ENCODE measurements around the gene SLCO2A1. TPM values are rescaled to one million over a fixed set of nuclear protein-coding genes. Genes with fewer than 3 reads are reported as not detected.

SLCO2A1 gene
- total and polyA plus RNA-seq, 3 donors from 2014 or later, result 2.2 to 5.3 (median 2.5) TPM

DNA sequence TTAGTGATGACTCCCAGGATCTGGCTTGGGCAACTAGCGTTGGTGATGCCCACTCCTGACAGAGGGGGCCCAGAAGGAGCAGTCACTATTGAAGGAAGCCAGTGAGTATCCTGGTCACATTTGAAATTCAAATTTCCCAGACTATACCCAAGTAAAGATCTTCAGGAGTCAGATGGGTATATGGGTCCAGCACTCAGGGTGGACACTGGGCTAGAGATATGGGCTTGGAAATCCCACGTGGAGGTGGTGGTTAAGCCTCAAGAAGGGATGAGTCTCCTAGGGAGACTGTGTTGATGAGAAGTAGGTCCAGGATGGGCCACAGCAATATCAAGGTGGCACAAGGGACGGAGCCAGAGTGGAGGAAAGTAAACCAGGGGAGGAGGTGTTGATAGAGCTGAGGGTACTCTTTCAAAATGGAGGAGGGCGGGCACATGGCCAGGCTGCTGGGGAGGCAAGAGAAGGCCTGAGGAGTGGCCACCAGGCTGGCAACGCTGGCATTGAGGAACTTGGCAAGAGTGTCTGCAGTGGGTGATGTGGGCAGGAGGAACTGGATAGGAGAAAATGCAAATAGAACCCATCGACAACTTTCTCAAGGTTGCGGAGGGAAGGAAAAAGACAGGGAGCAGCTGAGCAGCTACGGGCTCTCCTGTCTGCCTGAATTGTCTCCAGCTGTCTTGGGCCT, 3.7 kb upstream of the SLCO2A1 start:
- intact Hi-C loops (cut with DNase I; ENCODE audit: low total_unique reads), result no loop called here
- no peaks in the 10 kb centered on the region for H3K9me3 ChIP-seq
- H3K36me3 ChIP-seq (ENCODE audit: low read depth, missing control alignments), result no peaks in the 10 kb centered on the region
- 86 to 93% methylated on average over 8 of the region's 8 CpGs for whole genome bisulfite sequencing, 2 donors
- H3K4me1 ChIP-seq, result peaks cover 3% of the 10 kb centered on the region
- H3K4me3 ChIP-seq, result no peak overlapping the region
- no peaks in the 10 kb centered on the region for H3K27me3 ChIP-seq
- TF ChIP-seq POLR2A (IDR thresholded peaks at IDR 0.05), result no peak
- TF ChIP-seq, protein P1, sequence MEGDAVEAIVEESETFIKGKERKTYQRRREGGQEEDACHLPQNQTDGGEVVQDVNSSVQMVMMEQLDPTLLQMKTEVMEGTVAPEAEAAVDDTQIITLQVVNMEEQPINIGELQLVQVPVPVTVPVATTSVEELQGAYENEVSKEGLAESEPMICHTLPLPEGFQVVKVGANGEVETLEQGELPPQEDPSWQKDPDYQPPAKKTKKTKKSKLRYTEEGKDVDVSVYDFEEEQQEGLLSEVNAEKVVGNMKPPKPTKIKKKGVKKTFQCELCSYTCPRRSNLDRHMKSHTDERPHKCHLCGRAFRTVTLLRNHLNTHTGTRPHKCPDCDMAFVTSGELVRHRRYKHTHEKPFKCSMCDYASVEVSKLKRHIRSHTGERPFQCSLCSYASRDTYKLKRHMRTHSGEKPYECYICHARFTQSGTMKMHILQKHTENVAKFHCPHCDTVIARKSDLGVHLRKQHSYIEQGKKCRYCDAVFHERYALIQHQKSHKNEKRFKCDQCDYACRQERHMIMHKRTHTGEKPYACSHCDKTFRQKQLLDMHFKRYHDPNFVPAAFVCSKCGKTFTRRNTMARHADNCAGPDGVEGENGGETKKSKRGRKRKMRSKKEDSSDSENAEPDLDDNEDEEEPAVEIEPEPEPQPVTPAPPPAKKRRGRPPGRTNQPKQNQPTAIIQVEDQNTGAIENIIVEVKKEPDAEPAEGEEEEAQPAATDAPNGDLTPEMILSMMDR (IDR thresholded peaks at IDR 0.05), result no peak
- H3K27ac ChIP-seq, result no peak overlapping the region
- DNase-seq, result no peak

DNA sequence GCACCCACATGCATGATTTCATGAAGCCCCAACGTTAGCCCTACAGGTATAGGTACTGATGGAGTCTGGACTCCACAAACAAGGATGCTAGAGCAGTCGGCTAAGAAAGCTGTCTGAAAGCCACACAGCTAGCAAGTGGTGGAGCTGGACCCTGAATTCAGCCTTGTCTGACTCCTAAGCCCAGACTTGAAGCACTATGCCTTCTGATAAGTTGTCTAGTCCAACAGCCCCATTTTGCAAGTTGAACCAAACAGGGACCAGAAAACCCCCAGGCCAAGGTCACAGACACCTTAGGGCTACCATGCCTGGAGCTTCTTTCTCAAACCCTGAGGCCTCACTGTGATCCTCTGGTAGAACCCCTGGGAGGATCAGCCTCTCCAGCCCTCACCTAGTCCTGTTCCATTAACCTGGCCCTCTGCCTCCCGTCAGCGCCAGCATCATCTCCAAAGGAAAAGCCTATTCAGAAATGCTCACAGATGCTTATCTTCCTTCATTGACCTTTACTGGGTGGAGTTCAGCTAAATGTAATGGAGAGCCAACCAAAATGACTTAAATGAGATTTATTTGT, 1.7 kb upstream of the SLCO2A1 start:
- no peak for TF ChIP-seq POLR2A (IDR thresholded peaks at IDR 0.05)
- H3K27ac ChIP-seq, result no peak overlapping the region
- peaks cover 3% of the 10 kb centered on the region for H3K4me1 ChIP-seq
- intact Hi-C loops (cut with DNase I; ENCODE audit: low total_unique reads), result no loop called here
- H3K27me3 ChIP-seq, result no peaks in the 10 kb centered on the region
- no peak overlapping the region for H3K4me3 ChIP-seq
- 80 to 93% methylated on average over 1 to 4 of the region's 4 CpGs for WGBS, 2 donors
- H3K36me3 ChIP-seq (ENCODE audit: low read depth, missing control alignments), result no peaks in the 10 kb centered on the region
- DNase-seq, result no peak
- H3K9me3 ChIP-seq, result no peaks in the 10 kb centered on the region

DNA sequence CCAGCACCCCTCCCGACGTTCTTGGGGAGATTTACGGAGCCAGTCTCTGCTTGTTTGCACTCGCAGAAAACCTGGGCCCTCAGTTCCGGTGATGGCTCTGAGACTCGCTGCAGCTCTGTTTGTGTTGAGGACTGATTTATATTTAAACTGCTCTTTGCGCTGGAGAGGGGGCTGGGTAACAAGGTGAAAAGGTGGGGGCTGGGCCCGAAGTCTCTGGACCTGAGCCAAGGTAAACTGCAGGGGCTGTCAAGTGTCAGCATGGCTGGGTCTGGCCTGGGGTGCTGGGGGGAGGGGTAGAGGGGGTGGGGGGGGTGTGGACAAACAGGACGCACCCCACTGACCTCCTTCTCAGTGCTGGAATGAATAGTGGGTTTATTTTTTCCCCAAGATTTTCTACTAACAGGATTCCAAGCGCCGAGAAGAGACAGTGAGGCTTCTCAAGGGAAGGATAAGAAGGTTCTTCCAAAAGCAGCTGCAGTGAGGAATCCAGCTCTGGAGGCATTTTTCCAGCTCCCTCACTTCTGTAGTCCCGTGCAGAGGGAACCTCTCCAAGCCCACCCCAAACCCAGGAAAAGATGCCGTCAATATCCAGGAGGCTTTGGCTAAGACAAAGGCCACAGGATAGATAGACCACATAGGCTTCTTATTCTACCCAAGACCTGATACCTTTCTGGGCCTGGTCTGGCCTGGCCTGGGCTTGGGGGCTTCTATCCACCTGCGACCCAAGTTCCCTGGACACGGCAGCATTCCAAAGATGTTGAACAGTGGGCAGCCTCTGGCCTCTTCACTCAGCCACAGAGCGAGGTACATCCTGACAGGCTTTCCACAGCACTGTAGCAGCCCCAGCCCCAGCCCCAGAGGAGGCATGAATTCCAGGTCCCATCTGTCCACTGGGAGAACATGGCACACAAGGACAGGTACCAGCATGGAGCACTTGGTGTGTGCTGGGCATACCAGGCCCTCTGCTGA, 938 bp upstream of the SLCO2A1 start:
- no peaks in the 10 kb centered on the region for H3K27me3 ChIP-seq
- no peaks in the 10 kb centered on the region for H3K36me3 ChIP-seq (ENCODE audit: low read depth, missing control alignments)
- H3K4me1 ChIP-seq, result peaks cover 3% of the 10 kb centered on the region
- no peak overlapping the region for H3K27ac ChIP-seq
- TF ChIP-seq, protein P1 (IDR thresholded peaks at IDR 0.05), result no peak
- no peak for TF ChIP-seq POLR2A (IDR thresholded peaks at IDR 0.05)
- H3K9me3 ChIP-seq, result no peaks in the 10 kb centered on the region
- intact Hi-C loops (cut with DNase I; ENCODE audit: low total_unique reads), result no loop called here
- 32 to 34% methylated on average over 10 to 16 of the region's 16 CpGs for WGBS, 2 donors
- no peak for DNase-seq
- peak overlapping the region; percentile 53 to 61 for H3K4me3 ChIP-seq

DNA sequence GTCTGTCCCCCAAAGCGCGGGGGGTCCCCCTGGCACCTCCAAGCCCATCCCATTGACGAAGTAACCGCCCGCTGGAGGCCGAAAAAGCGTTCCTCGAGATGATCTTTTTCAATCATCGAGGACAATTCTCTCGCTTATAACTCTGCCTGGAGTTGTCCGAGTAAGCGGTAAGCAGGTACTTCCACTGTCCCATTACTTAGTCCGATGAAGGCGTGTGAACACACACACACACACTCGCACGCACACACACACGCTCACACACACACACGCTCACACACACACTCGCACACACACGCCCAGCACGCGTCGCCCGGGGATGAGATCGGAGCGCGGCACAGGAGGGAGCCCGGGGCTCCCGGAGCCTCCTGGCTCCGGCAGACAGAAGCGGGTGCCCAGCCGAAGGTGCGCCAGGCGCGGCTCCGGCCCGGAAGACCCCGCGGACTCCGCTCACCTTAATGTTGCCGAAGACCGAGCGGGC, 430 bp downstream of the SLCO2A1 start:
- Histone ChIP-seq H3K9me3 (no peaks in the 10 kb centered on the region), H3K4me3 (peak overlapping the region; percentile 53 to 61), H3K27ac (no peak overlapping the region), H3K36me3 (ENCODE audit: low read depth, missing control alignments) (no peaks in the 10 kb centered on the region), H3K27me3 (no peaks in the 10 kb centered on the region), H3K4me1 (peaks cover 3% of the 10 kb centered on the region)
- TF ChIP-seq POLR2A (IDR thresholded peaks at IDR 0.05), result no peak
- TF ChIP-seq, protein P1 (IDR thresholded peaks at IDR 0.05), result no peak
- intact Hi-C loops (cut with DNase I; ENCODE audit: low total_unique reads), result no loop called here
- WGBS, 2 donors, result 4% methylated on average over 40 of the region's 43 CpGs; no CpG with 5 or more reads in 1 of the 2 donors
- DNase-seq, result no peak

All from testis (tissue), 3 donors.